ENCODE results near the gene MUCL3.

- TF ChIP-seq POLR2A (IDR thresholded peaks at IDR 0.05) = no peak
- TF ChIP-seq CTCF (IDR thresholded peaks at IDR 0.05) = no peak
These were observed 56.5 kb downstream of the MUCL3 start for GRCh38 chr6:30997301-30997700.

Data from lower leg skin (tissue), 3 donors.